ENCODE results near the gene UBE2N. TPM values are rescaled to one million over a fixed set of nuclear protein-coding genes. Genes with fewer than 3 reads are reported as not detected.
"Not testable (repeated sequence)": the region's sequence is repeated elsewhere in the genome, so short reads cannot be mapped to it uniquely, and the experiment has no call there.

Gene UBE2N
- total RNA-seq, 1 experiment from 2014 or later, result 82.1 TPM

- BruUV-seq (replicated peaks), result TSS peak; percentile 37
- TF ChIP-seq CTCF (conservative IDR thresholded peaks at IDR 0.05), result no peak
- no peak for TF ChIP-seq EZH2 (IDR thresholded peaks at IDR 0.05; ENCODE audit: low read depth)
- CTCF ChIA-PET, result no interaction called here
- H2AFZ ChIP-seq, result peak overlapping the region; percentile 97
- H3F3A ChIP-seq (ENCODE audit: insufficient read depth, low read depth), result peaks cover 13% of the 10 kb centered on the region
- no peaks in the 10 kb centered on the region for H3K36me3 ChIP-seq (ENCODE audit: low read depth)
- intact Hi-C loops (cut with micrococcal nuclease; ENCODE audit: unreplicated experiment), result loop anchor here (5.0 to 10.0 kb wide), 3 partner anchors 137 to 297 kb away; no protein-coding TSS in a partner anchor
- H4K20me1 ChIP-seq (ENCODE audit: insufficient read depth), result peaks cover 37% of the 10 kb centered on the region
- H3K4me1 ChIP-seq (replicated peaks; ENCODE audit: insufficient read depth), result peaks cover 28% of the 10 kb centered on the region
- H3K79me2 ChIP-seq (ENCODE audit: low read depth), result peaks cover 75% of the 10 kb centered on the region
- H3K4me3 ChIP-seq, result peak overlapping the region; percentile 86
- peak overlapping the region; percentile 80 for H3K4me2 ChIP-seq
- POLR2A ChIA-PET (ENCODE audit: unreplicated experiment), result interaction anchor here (0.6 kb wide), 1 partner anchor 61 kb away, joined by 6 read pairs; no protein-coding TSS in a partner anchor
- no peaks in the 10 kb centered on the region for H3K27me3 ChIP-seq (ENCODE audit: insufficient read depth, low read depth)
- no peak for DNase-seq
- no peaks in the 10 kb centered on the region for H3K9me3 ChIP-seq (ENCODE audit: insufficient read depth, low read depth)
- no peaks in the 10 kb centered on the region for H3K9me2 ChIP-seq (ENCODE audit: insufficient read depth)
- H3K27ac ChIP-seq, result peak overlapping the region; percentile 42; the same call in 1 of the 2 replicates
Observed at GRCh38 chr12:93378998-93379325, 62.8 kb downstream of the UBE2N start.

- Histone ChIP-seq H4K20me1 (ENCODE audit: insufficient read depth) (peaks cover 31% of the 10 kb centered on the region), H2AFZ (peak overlapping the region; percentile 97), H3K79me2 (ENCODE audit: low read depth) (peaks cover 70% of the 10 kb centered on the region), H3K4me2 (peak overlapping the region; percentile 80), H3K4me1 (replicated peaks; ENCODE audit: insufficient read depth) (peaks cover 28% of the 10 kb centered on the region), H3F3A (ENCODE audit: insufficient read depth, low read depth) (peaks cover 13% of the 10 kb centered on the region), H3K27ac (peak overlapping the region; percentile 48), H3K4me3 (peak overlapping the region; percentile 86)
- CTCF ChIA-PET; H3K36me3 ChIP-seq (ENCODE audit: low read depth); BruUV-seq (replicated peaks); POLR2A ChIA-PET (ENCODE audit: unreplicated experiment); H3K27me3 ChIP-seq (ENCODE audit: insufficient read depth, low read depth); H3K9me2 ChIP-seq (ENCODE audit: insufficient read depth); H3K9me3 ChIP-seq (ENCODE audit: insufficient read depth, low read depth): not testable (repeated sequence)
- DNase-seq, result peak in 1 of 2 experiments; percentile 19
- intact Hi-C loops (cut with micrococcal nuclease; ENCODE audit: unreplicated experiment), result loop anchor here (5.0 to 10.0 kb wide), 3 partner anchors 136 to 296 kb away; no protein-coding TSS in a partner anchor
Observed at GRCh38 chr12:93378196-93378997, 63.4 kb downstream of the UBE2N start.

- peak within 1 kb of the TSS; percentile 80 for H3K4me2 ChIP-seq
- no peaks in the 10 kb centered on the region for H3K9me2 ChIP-seq (ENCODE audit: insufficient read depth)
- H3K79me2 ChIP-seq (ENCODE audit: low read depth), result peaks cover 61% of the 10 kb centered on the region
- ChIA-PET POLR2A (ENCODE audit: unreplicated experiment) (interaction anchor here (0.6 to 0.7 kb wide), 3 partner anchors 300 to 613 kb away, joined by 3 to 4 read pairs (median 3); partner anchors contain the start of gene CRADD), CTCF (interaction anchor here (0.7 kb wide), 1 partner anchor 259 kb away, joined by 10 read pairs; no protein-coding TSS in a partner anchor)
- no peak for TF ChIP-seq EZH2 (IDR thresholded peaks at IDR 0.05; ENCODE audit: low read depth)
- 0 out of 2 replicates have a peak, but pooled peaks have one; percentile 11 for TF ChIP-seq CTCF (conservative IDR thresholded peaks at IDR 0.05)
- H3K36me3 ChIP-seq (ENCODE audit: low read depth), result no peaks in the 10 kb centered on the region
- no peaks in the 10 kb centered on the region for H3K9me3 ChIP-seq (ENCODE audit: insufficient read depth, low read depth)
- DNase-seq, result peak; percentile 75 to 96
- H2AFZ ChIP-seq, result peak within 1 kb of the TSS; percentile 97
- H3K27ac ChIP-seq, result peak within 1 kb of the TSS; percentile 48
- H3F3A ChIP-seq (ENCODE audit: insufficient read depth, low read depth), result peaks cover 13% of the 10 kb centered on the region
- BruUV-seq (replicated peaks), result TSS peak; percentile 52
- peaks cover 33% of the 10 kb centered on the region for H3K4me1 ChIP-seq (replicated peaks; ENCODE audit: insufficient read depth)
- peak within 1 kb of the TSS; percentile 86 for H3K4me3 ChIP-seq
- intact Hi-C loops (cut with micrococcal nuclease; ENCODE audit: unreplicated experiment), result loop anchor here (1.0 to 10.0 kb wide), 4 partner anchors 135 to 448 kb away; partner anchors contain the start of gene EEA1
- H3K27me3 ChIP-seq (ENCODE audit: insufficient read depth, low read depth), result no peaks in the 10 kb centered on the region
- peaks cover 28% of the 10 kb centered on the region for H4K20me1 ChIP-seq (ENCODE audit: insufficient read depth)
Observed at GRCh38 chr12:93377252-93378195, 64.2 kb downstream of the UBE2N start, which contains the start of gene NUDT4. Gene NUDT4, plus strand, starts transcription at chr12:93377925. Its CDS starts 398 bp downstream, at chr12:93378323.

Data from PC-9 (cell line).